GM20431 (cell line): ENCODE data around the gene ITPR2.
"Not testable (repeated sequence)": the region's sequence is repeated elsewhere in the genome, so short reads cannot be mapped to it uniquely, and the experiment has no call there.

Experiments used
- in situ Hi-C: fragments of 300-500 bp; cut with MseI, MboI; formaldehyde crosslinking; loops from one replicate; pipeline ENCODE4 v1.15.0; 2020; ENCODE audit warnings: low sequenced_read_pairs; ENCODE audit not compliant: unreplicated experiment

ITPR2 gene

DNA sequence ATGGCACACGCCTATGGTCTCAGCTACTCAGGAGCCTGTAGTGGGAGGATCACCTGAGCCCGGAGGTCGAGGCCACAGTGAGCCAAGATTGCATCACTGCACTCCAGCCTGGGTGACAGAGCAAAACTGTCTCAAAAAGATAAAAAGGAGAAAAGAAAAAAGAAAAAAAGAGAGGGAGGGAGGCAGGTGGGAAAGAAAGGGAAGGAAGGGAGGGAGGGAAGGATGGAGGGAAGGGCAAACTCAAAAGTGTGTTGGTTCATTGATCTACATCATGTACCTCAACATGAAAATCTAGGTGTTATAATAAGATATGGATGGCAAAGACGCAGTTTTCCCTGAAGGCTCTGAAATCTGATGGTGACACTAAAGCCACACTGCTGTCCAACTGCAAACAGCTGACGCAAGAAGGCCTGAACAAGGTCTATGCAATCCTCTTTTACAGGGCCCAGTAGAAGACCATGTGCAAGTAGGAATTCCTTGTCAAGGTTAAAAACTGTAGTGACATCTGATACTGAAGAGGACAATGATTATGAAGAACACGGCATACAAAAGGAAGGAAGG lies 143.6 kb downstream of the ITPR2 start:
- in situ Hi-C loops: no loop called here

DNA sequence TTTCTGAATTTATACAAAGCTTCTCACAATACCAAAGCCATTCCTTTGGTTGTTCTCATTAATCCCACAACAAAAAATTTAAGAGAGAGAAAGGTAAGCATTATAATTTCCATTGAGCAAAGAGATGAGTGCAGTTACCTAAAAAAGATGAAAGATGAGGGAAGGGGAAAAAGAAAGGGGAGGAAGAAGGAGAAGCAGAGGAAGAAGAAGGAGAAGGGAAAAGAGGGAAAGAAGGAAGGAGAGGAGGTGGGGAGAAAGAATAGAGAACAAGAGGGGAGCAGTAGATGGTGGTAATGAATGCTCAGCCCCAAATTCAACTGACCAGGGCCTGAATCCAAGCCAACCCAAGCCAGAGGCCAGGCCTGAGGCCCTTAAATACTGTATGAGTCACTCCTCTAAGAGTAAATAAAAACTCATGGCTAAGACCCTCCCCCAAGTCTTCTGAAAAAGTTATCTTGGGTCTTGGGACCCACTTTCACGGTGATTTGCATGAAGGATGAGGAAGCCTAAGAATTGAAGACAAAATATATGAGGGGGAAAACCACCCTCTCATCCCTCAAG lies 144.6 kb downstream of the ITPR2 start:
- in situ Hi-C loops: no loop called here

DNA sequence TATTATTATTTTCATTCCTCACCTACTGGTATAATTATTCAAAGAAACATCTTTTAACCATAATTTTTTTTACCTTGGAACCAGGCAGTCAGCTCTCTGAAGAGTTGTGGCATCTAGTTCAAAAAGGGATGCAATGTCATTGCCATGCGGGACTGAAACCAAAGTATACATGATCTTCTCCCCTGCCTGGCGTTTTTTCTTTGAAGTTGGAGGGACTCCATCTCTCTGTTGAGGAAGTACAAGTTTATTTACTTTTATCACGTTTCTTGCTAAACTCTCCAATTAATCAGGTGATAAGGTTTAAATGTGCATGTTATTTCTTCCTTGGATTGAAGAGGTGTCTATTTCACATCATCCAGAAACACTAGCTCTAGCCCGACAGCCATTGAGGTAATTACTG lies 146.6 kb downstream of the ITPR2 start:
- in situ Hi-C loops: no loop called here

DNA sequence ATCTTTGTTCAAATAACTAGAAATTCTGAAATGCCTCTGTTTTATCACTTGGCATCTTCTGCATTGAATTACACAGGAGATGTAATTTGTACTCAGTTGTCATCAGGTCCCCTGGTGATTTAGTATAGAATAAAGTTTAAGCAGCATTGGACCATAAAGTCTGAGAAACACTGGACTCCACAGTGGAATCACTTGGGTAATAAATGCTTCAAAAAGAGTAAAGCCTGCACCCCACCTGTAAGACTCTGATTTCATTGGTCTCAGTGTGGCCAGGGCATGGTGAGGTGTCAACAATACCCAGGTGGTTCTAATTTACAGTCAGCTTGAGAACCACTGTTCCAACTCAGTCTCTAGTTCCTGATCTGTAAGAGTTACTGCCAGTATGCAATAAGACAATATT lies 148.9 kb downstream of the ITPR2 start:
- in situ Hi-C loops: no loop called here

DNA sequence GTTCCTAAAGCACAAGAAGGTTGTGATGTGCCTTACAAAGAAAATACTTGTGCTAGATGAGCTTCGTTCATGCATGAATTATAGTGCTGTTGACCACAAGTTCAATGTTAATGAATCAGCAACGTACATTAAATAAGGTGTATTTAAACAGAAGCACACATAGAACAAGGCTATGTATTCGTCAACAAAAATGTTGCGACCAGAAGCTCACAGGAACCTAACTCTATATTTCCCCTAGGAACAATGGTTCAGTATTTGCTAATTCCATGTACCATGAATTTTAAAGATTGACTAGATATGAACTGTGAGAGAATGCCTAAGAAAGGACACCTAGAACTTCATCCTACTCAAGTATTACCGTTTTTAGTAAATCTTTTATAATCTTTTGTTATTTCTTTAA lies 149.6 kb downstream of the ITPR2 start:
- in situ Hi-C loops: no loop called here

DNA sequence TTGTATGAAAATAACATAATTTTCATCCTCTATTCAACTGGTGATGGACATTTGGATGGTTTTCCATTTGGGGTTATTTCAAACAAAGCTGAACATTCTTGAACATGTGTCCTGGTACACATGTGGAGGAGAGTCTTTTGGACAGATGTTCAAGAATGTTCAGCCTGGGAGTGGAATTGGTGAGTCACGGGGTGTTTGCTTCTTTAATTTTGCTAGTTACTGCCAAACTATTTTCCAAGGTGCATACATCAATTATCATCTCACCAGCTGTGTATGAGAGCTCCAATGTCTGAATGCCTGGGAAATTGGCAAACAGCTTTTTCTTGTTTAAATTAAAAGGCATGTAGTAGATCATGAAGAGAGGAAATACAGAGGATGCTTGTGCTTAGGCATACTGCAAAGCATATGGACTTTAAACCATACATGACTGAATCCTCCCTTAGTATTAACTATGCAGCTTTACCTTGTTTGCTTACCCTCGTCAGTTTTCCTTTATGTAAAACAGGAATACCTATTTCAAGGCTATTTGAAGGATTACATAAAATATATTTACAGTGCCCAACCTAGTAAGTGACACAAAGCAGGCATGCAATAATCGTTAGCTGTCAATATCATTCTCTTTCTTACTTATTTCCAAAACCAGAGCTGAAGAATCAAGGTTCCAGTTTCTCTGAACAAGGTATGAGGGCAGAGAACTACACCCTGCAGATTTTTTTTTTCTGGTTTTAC lies 152.1 kb downstream of the ITPR2 start:
- in situ Hi-C loops: no loop called here

DNA sequence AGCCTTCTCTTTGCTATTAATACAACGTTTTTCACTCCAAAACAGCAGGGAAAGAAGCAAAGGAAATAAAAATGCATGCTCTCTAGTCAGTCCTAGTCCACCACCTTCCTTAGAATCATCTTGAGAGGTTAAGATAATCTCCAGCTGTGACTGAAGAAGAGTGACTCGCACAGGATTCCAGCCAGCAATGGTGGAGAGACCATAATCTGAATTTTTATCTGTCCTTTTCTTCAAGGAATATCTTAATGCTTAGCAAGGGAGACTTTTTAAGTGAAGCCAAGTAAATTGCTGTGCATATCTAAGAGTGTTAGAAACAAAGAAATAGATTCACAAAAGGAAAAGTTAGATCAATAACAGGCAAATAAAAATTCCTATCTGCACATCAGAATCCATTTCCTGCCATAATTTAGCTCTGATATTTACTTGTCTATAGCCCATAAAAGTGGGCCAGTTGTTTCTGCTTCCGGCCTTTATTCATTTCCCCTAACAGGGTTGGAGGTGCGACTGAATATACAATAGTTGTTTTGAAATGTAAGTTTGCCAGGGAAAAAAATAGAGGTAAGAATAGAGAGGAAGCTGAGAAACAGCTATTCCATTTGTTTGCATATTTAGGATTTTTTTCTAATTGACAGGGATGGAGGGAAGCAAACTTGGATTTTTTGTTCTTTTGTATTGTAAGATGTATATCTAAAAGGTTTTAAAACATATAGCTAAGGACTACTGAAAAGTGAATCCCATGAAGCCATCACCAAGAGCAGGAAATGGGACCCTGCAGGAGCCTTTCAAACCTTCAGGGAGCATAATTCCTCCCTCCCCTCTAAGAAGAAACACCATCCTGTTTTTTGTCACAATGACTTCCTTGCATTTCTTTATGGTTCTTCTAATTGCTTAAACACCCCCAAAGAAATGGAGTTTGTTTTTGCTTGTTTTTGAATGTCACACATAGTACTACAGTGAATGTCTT lies 154.0 kb downstream of the ITPR2 start:
- in situ Hi-C loops: no loop called here

DNA sequence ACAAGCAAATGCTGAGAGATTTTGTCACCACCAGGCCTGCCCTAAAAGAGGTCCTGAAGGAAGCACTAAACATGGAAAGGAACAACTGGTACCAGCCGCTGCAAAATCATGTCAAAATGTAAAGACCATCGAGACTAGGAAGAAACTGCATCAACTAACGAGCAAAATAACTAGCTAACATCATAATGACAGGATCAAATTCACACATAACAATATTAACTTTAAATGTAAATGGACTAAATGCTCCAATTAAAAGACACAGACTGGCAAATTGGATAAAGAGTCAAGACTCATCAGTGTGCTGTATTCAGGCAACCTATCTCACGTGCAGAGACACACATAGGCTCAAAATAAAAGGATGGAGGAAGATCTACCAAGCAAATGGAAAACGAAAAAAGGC lies 161.5 kb downstream of the ITPR2 start:
- in situ Hi-C loops: not testable (repeated sequence)

DNA sequence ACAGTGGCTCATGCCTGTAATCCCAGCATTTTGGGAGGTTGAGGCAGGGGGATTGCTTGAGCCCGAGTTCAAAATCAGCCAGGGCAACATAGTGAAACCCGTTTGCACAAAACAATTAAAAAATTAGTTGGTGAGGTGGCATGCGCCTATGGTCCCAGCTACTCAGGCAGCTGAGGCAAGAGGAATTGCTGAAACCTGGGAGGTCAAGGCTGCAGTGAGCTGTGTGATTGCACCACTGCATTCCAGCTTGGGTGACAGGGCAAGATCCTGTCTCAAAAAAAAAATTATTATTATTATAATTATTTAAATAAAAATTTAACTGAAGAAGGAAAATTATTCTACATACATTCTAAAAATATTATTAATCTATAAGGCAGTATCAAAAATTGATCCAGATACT lies 164.1 kb downstream of the ITPR2 start:
- in situ Hi-C loops: no loop called here

DNA sequence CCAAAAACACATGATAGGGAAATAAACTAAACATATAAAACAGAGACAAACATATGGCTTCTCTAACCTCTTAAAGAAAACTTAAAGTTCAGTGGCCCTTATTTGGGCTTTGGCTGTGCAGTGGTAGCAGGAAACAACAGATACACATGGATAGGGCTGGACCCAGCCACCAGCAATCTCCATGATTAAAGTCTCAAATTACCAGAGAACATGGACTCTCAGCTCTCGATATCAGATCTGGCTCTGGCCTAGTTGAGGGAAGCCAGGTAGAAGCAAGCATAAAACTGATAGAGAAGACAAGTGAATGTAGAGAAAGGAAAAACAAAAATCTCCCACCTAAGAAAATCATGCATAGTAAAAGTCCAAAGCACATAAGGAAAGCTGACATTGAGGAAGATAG lies 164.8 kb downstream of the ITPR2 start:
- in situ Hi-C loops: no loop called here

DNA sequence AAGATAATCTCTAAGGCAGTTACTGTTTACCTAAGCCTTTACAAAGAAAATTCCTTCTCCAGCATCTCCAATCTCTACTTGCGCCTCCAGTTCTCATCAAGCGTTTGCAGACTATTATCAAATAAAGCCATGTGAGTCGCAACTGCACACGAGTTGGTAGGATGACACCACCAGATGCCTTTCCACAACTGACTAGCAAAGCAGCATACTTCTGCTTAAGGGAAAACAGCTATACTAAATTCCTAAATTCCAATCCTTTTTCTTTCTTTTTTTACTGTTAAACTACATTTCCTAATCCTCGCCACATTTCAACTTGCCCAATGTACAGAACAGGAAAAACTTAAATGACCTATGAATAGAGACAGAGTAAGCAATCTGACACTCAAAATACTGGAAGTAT lies 166.7 kb downstream of the ITPR2 start:
- in situ Hi-C loops: no loop called here

DNA sequence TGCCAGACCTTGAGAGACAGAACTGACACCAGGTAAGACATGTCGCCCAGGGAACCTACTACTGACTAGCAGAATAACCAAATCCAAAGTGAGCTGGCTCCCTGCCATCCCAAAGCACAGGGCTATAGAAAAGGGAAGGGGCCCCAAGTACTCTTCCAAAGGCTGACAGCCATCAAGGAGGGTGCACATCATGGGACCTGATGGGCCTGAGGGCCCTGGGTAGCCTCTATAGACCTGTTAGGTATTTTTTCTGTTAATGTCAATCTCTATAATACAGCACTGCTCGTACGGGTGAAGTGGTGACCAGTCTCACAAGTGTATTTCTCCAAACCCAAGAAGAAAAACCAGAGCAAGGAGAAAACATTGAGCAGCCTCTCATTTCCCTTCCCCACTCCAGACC lies 171.6 kb downstream of the ITPR2 start:
- in situ Hi-C loops: no loop called here

DNA sequence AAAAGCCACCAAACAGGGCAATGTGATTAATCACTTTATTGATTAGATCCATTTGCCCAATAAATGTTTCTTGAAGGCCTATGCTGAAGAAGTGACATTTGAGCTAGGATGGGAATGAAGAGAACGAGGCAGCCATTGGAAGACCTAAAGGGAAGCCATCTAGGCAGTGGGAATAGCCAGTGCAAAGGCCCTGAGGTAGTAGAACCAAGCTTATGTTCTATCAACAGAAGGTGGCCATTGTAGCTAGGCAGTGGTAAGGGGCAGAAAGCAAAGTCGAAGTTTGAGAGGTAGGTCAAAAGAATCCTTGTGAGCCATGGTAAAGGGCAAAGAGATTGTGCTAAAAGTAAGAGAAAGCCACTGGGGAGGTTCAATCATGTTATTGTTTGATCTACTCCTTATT lies 173.1 kb downstream of the ITPR2 start:
- in situ Hi-C loops: no loop called here

DNA sequence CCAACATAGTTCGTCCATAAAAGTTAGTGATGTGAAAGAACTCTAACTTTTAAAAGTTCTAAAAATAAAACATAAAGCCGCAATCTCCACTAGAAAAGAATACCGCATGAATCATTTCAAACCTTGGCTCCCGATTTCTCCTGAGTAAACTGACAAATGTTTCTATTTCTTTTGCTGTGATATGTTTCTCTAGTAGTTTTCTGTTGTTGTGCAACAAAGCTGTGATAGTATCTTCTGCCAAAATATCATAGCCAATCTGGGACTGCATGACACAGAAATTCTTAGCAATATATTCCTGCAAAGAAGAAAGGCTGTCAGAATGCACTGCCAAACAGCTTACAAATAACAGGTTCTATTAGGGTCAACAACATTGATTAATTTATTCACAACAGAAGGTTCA lies 174.0 kb downstream of the ITPR2 start:
- in situ Hi-C loops: no loop called here

DNA sequence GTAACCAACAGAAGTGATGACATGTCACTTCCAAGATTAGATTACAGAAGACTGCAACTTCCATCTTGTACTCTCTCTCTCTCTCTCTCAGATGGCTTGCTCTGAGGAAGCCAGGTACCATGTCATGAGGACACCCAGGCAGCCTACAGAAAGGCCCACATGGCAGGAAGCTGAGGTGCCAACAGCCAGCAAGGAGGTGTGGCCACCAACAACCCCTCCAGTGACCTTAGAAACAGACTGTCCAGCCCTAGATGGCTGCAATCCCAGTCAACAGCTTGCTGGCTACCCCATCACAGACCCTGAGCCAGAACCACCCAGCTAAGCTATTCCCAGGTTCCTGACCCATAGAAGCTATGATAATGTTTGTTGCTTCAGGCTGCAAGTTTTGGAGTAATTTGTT lies 178.4 kb downstream of the ITPR2 start:
- in situ Hi-C loops: no loop called here

DNA sequence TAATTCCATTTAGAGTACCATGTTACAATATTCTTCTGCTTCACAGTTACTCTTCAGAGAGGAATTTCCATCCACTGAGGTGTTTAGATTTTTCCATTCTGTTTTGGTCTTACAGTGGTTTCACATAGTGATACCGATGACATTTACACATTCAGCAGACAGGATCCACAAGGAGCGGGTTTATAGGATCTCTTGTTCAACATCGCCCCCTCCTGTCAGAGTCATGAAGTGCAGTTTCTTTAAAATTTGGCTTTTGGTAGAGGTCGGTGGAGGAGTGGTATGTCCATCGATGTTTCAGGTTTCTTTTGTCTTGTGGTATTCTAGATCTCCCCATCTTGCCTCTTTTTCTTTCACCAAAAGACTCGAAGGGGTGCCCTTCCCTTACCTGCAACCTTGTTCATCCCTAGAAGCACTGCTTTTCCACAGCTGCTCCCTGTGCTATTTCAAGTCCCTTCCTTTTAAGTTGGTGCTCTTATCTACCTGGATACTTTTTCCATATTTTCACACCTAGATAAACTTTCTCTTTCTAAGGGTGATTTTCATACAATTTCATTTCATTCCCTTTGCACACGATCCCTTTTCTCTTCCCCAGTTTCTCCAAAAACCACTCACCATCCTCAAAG lies 181.3 kb downstream of the ITPR2 start:
- in situ Hi-C loops: no loop called here

DNA sequence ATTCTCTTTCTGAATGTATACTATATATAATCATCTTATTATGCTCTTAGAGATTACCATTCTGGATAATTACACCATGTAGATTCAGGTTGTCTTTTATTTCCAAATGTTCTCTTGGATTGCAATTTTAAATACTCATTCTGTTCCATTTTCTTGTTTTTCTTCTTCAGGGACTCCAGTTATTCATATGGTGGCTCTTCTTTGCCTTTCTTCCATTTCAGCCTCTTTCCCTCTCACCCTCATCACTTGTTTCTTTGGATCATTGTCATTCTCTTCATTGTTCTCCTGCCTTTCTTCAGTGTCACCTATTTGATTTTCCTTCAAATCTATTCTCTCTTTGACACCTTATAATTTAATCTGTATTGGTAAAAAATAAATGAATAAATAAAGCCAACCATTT lies 182.0 kb downstream of the ITPR2 start:
- in situ Hi-C loops: no loop called here

DNA sequence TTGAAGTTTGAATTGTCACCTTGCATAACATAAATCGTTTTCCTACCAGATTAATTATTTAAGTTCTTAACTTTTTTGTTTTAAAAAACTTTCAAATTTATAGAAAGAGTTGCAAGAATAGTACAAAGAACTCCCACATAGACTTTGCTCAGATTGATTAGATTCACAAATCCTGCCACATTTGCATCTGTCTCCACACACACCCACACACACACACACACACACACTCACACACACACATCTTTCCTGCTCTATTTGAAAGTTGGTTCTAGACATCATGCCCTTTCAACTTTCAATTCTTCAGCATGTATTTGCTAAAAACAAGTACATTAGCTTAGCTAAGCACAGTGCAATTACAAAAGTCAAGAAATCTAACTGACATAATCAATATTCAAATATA lies 184.0 kb downstream of the ITPR2 start:
- in situ Hi-C loops: no loop called here

DNA sequence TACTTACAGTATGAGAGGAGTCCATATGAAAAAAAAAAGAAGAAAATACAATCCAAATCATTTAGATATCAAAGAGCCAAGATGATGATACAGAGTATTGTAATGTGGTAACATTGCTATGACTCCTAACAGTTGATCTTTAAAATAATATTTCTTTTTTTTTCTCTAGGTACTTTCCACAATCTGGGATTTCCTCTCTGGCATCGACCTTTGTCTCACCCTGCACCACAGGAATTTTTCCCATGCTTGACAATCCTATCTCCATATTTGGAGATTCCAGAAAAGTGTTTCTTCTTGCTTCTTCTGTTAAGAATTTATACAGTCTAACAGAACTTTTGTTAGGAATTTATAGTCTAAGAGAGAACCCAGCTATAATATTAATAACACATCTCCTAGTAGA lies 184.4 kb downstream of the ITPR2 start:
- in situ Hi-C loops: no loop called here

DNA sequence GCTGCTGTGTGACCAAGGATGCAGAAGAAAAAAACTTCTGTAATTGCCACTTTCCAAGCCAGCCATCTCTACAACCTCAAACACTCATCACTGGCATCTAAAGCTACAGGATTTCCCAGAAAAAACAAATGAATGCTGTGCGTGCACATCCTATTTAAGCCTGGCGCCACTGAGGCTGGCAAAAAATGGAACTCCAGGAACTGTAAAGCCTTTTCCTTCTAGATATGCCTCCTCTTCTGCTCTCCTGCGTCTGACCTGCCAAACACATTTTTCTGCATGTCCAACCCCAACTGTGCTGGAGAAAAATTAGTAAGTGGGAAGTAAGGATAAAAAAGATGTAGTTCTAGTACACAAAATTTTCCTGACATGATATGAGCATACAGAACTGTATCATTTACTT lies 184.9 kb downstream of the ITPR2 start:
- in situ Hi-C loops: no loop called here
